HEK293 (cell line): Measurements from ENCODE around the gene HUNK.

Experiments used
- CTCF ChIA-PET: fragments of 350-600 bp; formaldehyde crosslinking; extraction: SDS; loops from one replicate; lab custom pipeline; 2021; ENCODE audit warnings: antibody characterized with exemption; lab: Yijun Ruan, JAX
- POLR2A ChIA-PET: fragments of 300-600 bp; formaldehyde crosslinking; extraction: SDS; loops from one replicate; lab custom pipeline; 2020; ENCODE audit warnings: antibody characterized with exemption, inconsistent platforms; lab: Yijun Ruan, JAX
- H3K27ac ChIP-seq: fragments of 200-500 bp; sonication (Bioruptor generic); 2 replicates; pipeline ENCODE4 v1.5.1; 2014; ENCODE audit warnings: low read depth, low read length, control low read depth, inconsistent platforms; ENCODE audit errors: extremely low read depth
- H3K36me3 ChIP-seq, 2 experiments: fragments of 200-500 bp in 1 of 2; sonication (Bioruptor generic) in 1 of 2; 1 replicate in 1 of 2; 2 replicates in 1 of 2; pipeline ENCODE4 v1.5.1; 2014 to 2017; ENCODE audit warnings: inconsistent platforms in 2 of 2, low read length in 2 of 2; ENCODE audit not compliant: control insufficient read depth in 2 of 2, insufficient read depth in 1 of 2
- H3K4me1 ChIP-seq: fragments of 200-500 bp; sonication (Bioruptor generic); 2 replicates; pipeline ENCODE4 v1.5.1; 2014; ENCODE audit warnings: mild to moderate bottlenecking, low read length, inconsistent platforms; ENCODE audit not compliant: control insufficient read depth, insufficient read depth
- H3K4me3 ChIP-seq: 2 replicates; pipeline ENCODE4 v1.5.1; 2011; ENCODE audit warnings: low read depth, mild to moderate bottlenecking, control low read depth, low read length, moderate library complexity
- H3K9me3 ChIP-seq: fragments of 200-500 bp; sonication (Bioruptor generic); 2 replicates; pipeline ENCODE4 v1.5.1; 2014; ENCODE audit warnings: low read depth, low read length, inconsistent platforms; ENCODE audit not compliant: control insufficient read depth, insufficient read depth
- KLF16 ChIP-seq: fragments of 450-650 bp; formaldehyde crosslinking; IDR thresholded peaks from 2 replicates; pipeline ENCODE4 v1.5.1; 2017; ENCODE audit warnings: missing biosample characterization, missing genetic modification characterization
- KLF7 ChIP-seq: fragments of 450-650 bp; formaldehyde crosslinking; IDR thresholded peaks from 2 replicates; pipeline ENCODE4 v1.5.1; 2016; ENCODE audit warnings: missing biosample characterization, missing genetic modification characterization, borderline replicate concordance
- ZNF138 ChIP-seq: fragments of 450-650 bp; formaldehyde crosslinking; IDR thresholded peaks from 2 replicates; pipeline ENCODE4 v1.5.1; 2016; ENCODE audit warnings: missing biosample characterization, missing genetic modification characterization, borderline replicate concordance
- ZNF19 ChIP-seq: fragments of 450-650 bp; formaldehyde crosslinking; IDR thresholded peaks from 2 replicates; pipeline ENCODE4; 2016; ENCODE audit warnings: missing biosample characterization, missing genetic modification characterization, low read depth
- ZNF2 ChIP-seq: fragments of 450-650 bp; formaldehyde crosslinking; IDR thresholded peaks from 2 replicates; pipeline ENCODE4 v1.5.1; 2016; ENCODE audit warnings: missing biosample characterization, missing genetic modification characterization
- ZNF248 ChIP-seq: fragments of 450-650 bp; formaldehyde crosslinking; IDR thresholded peaks from 2 replicates; pipeline ENCODE4 v1.5.1; 2017; ENCODE audit warnings: missing biosample characterization, missing genetic modification characterization
- ZNF274 ChIP-seq, 2 experiments: fragments of 200-500 bp in 1 of 2; fragments of 450-650 bp in 1 of 2; sonication (Bioruptor generic) in 1 of 2; formaldehyde crosslinking in 1 of 2; IDR thresholded peaks; 2 replicates each; pipeline versions ENCODE4 v1.5.1 to v1.6.1; 2014 to 2016; ENCODE audit warnings: borderline replicate concordance in 1 of 2, inconsistent platforms in 1 of 2, low read length in 1 of 2, missing biosample characterization in 1 of 2, missing genetic modification characterization in 1 of 2
- ZNF335 ChIP-seq: fragments of 450-650 bp; formaldehyde crosslinking; conservative IDR thresholded peaks from 2 replicates; pipeline ENCODE4 v1.5.1; 2016; ENCODE audit warnings: missing biosample characterization, missing genetic modification characterization
- ZNF391 ChIP-seq: fragments of 450-650 bp; formaldehyde crosslinking; IDR thresholded peaks from 2 replicates; pipeline ENCODE4 v1.5.1; 2016; ENCODE audit warnings: low read depth, missing biosample characterization, missing genetic modification characterization, borderline replicate concordance
- ZNF404 ChIP-seq: fragments of 450-650 bp; formaldehyde crosslinking; IDR thresholded peaks from 2 replicates; pipeline ENCODE4 v1.5.1; 2017; ENCODE audit warnings: missing biosample characterization, missing genetic modification characterization
- ZNF513 ChIP-seq: fragments of 450-650 bp; IDR thresholded peaks from 2 replicates; pipeline ENCODE4 v1.5.1; 2018; ENCODE audit warnings: missing biosample characterization, missing genetic modification characterization
- ZNF529 ChIP-seq: fragments of 450-650 bp; formaldehyde crosslinking; IDR thresholded peaks from 2 replicates; pipeline ENCODE4 v1.5.1; 2017; ENCODE audit warnings: missing genetic modification characterization, missing biosample characterization; ENCODE audit not compliant: insufficient replicate concordance
- ZNF596 ChIP-seq: fragments of 450-650 bp; IDR thresholded peaks from 2 replicates; pipeline ENCODE4 v1.5.0; 2018; ENCODE audit warnings: missing biosample characterization, mild to moderate bottlenecking, missing genetic modification characterization, moderate library complexity
- ZNF626 ChIP-seq: fragments of 450-650 bp; sonication (Bioruptor Pico); formaldehyde crosslinking; IDR thresholded peaks from 2 replicates; pipeline ENCODE4 v1.5.1; 2018; ENCODE audit warnings: missing biosample characterization, missing genetic modification characterization, inconsistent platforms
- ZNF792 ChIP-seq: fragments of 450-650 bp; formaldehyde crosslinking; IDR thresholded peaks from 2 replicates; pipeline ENCODE4 v1.5.1; 2016; ENCODE audit warnings: missing biosample characterization, missing genetic modification characterization
- ZSCAN30 ChIP-seq: fragments of 450-650 bp; IDR thresholded peaks from 2 replicates; pipeline ENCODE4 v1.5.1; 2018; ENCODE audit warnings: missing biosample characterization, mild to moderate bottlenecking, missing genetic modification characterization, moderate library complexity
- ZSCAN4 ChIP-seq: fragments of 450-650 bp; formaldehyde crosslinking; IDR thresholded peaks from 2 replicates; pipeline ENCODE4 v1.5.1; 2017; ENCODE audit warnings: missing biosample characterization, missing genetic modification characterization
- TF ChIP-seq, protein P1 (sequence below): fragments of 450-650 bp; formaldehyde crosslinking; IDR thresholded peaks from 2 replicates; pipeline ENCODE4 v1.5.1; 2016; ENCODE audit warnings: missing biosample characterization, missing genetic modification characterization, low read depth
- TF ChIP-seq, protein P2 (sequence below): fragments of 450-650 bp; formaldehyde crosslinking; IDR thresholded peaks from 2 replicates; pipeline ENCODE4 v1.5.1; 2016; ENCODE audit warnings: missing biosample characterization, missing genetic modification characterization

Gene HUNK

DNA sequence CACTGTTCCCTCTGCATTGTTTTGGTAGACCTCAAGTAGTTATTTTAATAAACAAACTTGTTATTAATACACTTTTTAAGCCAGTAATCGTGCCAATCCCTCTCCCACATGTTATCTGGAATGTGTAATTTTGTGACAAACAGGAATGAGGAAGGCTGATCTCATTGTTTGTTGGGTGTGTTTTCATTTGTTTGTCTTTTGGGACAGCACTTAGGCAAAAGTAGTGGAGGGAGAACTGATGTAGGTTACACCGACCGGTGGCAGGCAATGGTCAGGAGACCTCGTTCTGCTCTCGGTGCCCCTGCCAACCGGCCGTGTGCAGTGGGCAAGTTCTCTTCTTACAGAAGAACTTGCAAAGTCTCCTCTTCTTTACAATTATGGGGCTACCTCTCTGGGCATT is 99.8 kb downstream of the HUNK start (continued):
- TF ChIP-seq, protein P1, sequence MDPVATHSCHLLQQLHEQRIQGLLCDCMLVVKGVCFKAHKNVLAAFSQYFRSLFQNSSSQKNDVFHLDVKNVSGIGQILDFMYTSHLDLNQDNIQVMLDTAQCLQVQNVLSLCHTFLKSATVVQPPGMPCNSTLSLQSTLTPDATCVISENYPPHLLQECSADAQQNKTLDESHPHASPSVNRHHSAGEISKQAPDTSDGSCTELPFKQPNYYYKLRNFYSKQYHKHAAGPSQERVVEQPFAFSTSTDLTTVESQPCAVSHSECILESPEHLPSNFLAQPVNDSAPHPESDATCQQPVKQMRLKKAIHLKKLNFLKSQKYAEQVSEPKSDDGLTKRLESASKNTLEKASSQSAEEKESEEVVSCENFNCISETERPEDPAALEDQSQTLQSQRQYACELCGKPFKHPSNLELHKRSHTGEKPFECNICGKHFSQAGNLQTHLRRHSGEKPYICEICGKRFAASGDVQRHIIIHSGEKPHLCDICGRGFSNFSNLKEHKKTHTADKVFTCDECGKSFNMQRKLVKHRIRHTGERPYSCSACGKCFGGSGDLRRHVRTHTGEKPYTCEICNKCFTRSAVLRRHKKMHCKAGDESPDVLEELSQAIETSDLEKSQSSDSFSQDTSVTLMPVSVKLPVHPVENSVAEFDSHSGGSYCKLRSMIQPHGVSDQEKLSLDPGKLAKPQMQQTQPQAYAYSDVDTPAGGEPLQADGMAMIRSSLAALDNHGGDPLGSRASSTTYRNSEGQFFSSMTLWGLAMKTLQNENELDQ (tag by site-specific recombination): no peak
- TF ChIP-seq ZNF404: no peak
- TF ChIP-seq, protein P2, sequence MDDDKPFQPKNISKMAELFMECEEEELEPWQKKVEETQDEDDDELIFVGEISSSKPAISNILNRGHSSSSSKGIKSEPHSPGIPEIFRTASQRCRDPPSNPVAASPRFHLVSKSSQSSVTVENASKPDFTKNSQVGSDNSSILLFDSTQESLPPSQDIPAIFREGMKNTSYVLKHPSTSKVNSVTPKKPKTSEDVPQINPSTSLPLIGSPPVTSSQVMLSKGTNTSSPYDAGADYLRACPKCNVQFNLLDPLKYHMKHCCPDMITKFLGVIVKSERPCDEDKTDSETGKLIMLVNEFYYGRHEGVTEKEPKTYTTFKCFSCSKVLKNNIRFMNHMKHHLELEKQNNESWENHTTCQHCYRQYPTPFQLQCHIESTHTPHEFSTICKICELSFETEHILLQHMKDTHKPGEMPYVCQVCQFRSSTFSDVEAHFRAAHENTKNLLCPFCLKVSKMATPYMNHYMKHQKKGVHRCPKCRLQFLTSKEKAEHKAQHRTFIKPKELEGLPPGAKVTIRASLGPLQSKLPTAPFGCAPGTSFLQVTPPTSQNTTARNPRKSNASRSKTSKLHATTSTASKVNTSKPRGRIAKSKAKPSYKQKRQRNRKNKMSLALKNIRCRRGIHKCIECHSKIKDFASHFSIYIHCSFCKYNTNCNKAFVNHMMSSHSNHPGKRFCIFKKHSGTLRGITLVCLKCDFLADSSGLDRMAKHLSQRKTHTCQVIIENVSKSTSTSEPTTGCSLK: no peak

GRCh38 chr21:31973402-31973944 is 100.7 kb downstream of the HUNK start:
- CTCF ChIA-PET: no interaction called here
- TF ChIP-seq ZNF513 (tag by site-specific recombination) (peak; percentile 85), ZNF596 (tag by site-specific recombination) (no peak)
- Histone ChIP-seq H3K4me1 (no peaks in the 10 kb centered on the region), H3K4me3 (no peak overlapping the region), H3K27ac (no peak overlapping the region), H3K36me3 (peaks cover 0 to under 1% of the 10 kb centered on the region in 2 experiments; a peak in 2 of 3 replicates), H3K9me3 (no peaks in the 10 kb centered on the region)
- POLR2A ChIA-PET: no interaction called here

GRCh38 chr21:31974454-31974985 is 101.7 kb downstream of the HUNK start:
- Histone ChIP-seq H3K36me3 (no peaks in the 10 kb centered on the region; a peak in 1 of 3 replicates), H3K9me3 (no peaks in the 10 kb centered on the region), H3K4me3 (no peak overlapping the region), H3K4me1 (no peaks in the 10 kb centered on the region), H3K27ac (no peak overlapping the region)
- POLR2A ChIA-PET: no interaction called here
- TF ChIP-seq ZSCAN30 (tag by site-specific recombination) (no peak), ZNF626 (tag by site-specific recombination) (no peak), ZNF19 (tag by site-specific recombination) (no peak), ZNF391 (no peak), ZNF529 (tag by site-specific recombination) (no peak)
- CTCF ChIA-PET: no interaction called here

GRCh38 chr21:31975491-31975890 is 102.7 kb downstream of the HUNK start:
- no peaks in the 10 kb centered on the region for H3K9me3 ChIP-seq
- TF ChIP-seq ZSCAN4 (tag by site-specific recombination) (no peak), ZNF2 (tag by site-specific recombination) (no peak), ZNF335 (tag by site-specific recombination) (no peak), ZNF274 (IDR thresholded peaks at IDR 0.05; ENCODE audit: low read length) (no peak), ZNF274 (tag by site-specific recombination; IDR thresholded peaks at IDR 0.05; ENCODE audit: borderline replicate concordance) (no peak), KLF7 (no peak), KLF16 (no peak), ZNF248 (tag by site-specific recombination) (no peak), ZNF138 (no peak), ZNF792 (tag by site-specific recombination) (no peak)
- H3K4me1 ChIP-seq: no peaks in the 10 kb centered on the region
- H3K36me3 ChIP-seq: no peaks in the 10 kb centered on the region; a peak in 1 of 3 replicates
- H3K4me3 ChIP-seq: no peak overlapping the region
- CTCF ChIA-PET: interaction anchor here (0.6 kb wide), 1 partner anchor 36 kb away, joined by 4 read pairs; no protein-coding TSS in a partner anchor
- POLR2A ChIA-PET: no interaction called here
- H3K27ac ChIP-seq: no peak overlapping the region
